K562 (cell line): Measurements from ENCODE around the gene BTRC. TPM values are rescaled to one million over a fixed set of nuclear protein-coding genes. Genes with fewer than 3 reads are reported as not detected.

Experiments used
- ATAC-seq: fragments of 200-7000 bp; cut with Tn5 transposase; 3 replicates; pipeline ENCODE4 v1.9.1; 2020; ENCODE audit warnings: moderate library complexity
- BruUV-seq: library from RNA; stranded (reverse); fragments of 400-500 nt; replicated peaks from 2 replicates; lab custom pipeline; 2021; lab: Mats Ljungman, UMichigan
- CTCF ChIA-PET: fragments of 300-600 bp; formaldehyde crosslinking; extraction: SDS; loops from one replicate; lab custom pipeline; 2021; ENCODE audit warnings: low intra/inter-chr PET ratio; lab: Yijun Ruan, JAX
- POLR2A ChIA-PET: fragments of 300-600, 350-650 bp; sonication (Branson Sonifier 250); formaldehyde crosslinking; extraction: SDS; loops from one replicate; lab custom pipeline; 2021; ENCODE audit warnings: antibody characterized with exemption, inconsistent platforms; lab: Yijun Ruan, JAX
- DNase-seq, 4 experiments: peaks; one replicate each; pipeline versions ENCODE4 v3.0.0 to v3.0.0-alpha.2; 2011 to 2018; ENCODE audit warnings: low spot score in 3 of 4, mixed read lengths in 3 of 4; ENCODE audit errors: extremely low read depth in 1 of 4
- FAIRE-seq: peaks from 2 replicates; lab custom pipeline; 2011; peaks lifted over from hg19 to GRCh38; lab: Jason Lieb, UNC
- H2AFZ ChIP-seq: 2 replicates; pipeline ENCODE4 v1.6.0; 2011; ENCODE audit warnings: low read depth, low read length, control low read depth, inconsistent platforms
- H3K27ac ChIP-seq: fragments of 200-600 bp; 3 replicates; pipeline ENCODE4 v1.8.0; 2011; ENCODE audit warnings: low read depth, mild to moderate bottlenecking, control low read depth, inconsistent platforms, low read length, moderate library complexity, mixed read lengths; ENCODE audit errors: extremely low read depth
- H3K27me3 ChIP-seq, 2 experiments: fragments of 300-600 bp in 1 of 2; 2 replicates in 1 of 2; 3 replicates in 1 of 2; pipeline versions ENCODE4 v1.6.0 to v1.8.0; 2011; ENCODE audit warnings: inconsistent platforms in 2 of 2, low read length in 2 of 2, mild to moderate bottlenecking in 1 of 2, mixed read lengths in 1 of 2, moderate library complexity in 1 of 2; ENCODE audit not compliant: control insufficient read depth in 2 of 2, insufficient read depth in 2 of 2
- H3K36me3 ChIP-seq: fragments of 300-600 bp; 3 replicates; pipeline ENCODE4 v1.8.0; 2011; ENCODE audit warnings: mild to moderate bottlenecking, low read length, inconsistent platforms; ENCODE audit not compliant: control insufficient read depth, insufficient read depth
- H3K4me1 ChIP-seq, 2 experiments: fragments of 200-600 bp in 1 of 2; replicated peaks in 1 of 2; 2 replicates in 1 of 2; 3 replicates in 1 of 2; pipeline versions ENCODE4 v1.5.1 to v1.8.0; 2011; ENCODE audit warnings: inconsistent platforms in 2 of 2, low read length in 2 of 2, mild to moderate bottlenecking in 1 of 2, mixed read lengths in 1 of 2, moderate library complexity in 1 of 2; ENCODE audit not compliant: control insufficient read depth in 2 of 2, insufficient read depth in 2 of 2
- H3K4me2 ChIP-seq: 2 replicates; pipeline ENCODE4 v1.6.1; 2011; ENCODE audit warnings: low read length, control low read depth, inconsistent platforms, mixed read lengths; ENCODE audit not compliant: insufficient read depth
- H3K4me3 ChIP-seq: fragments of 200-600 bp; sonication (generic), shearing (Covaris generic); 2 replicates; pipeline ENCODE4 v1.5.1; 2016; ENCODE audit warnings: control low read depth, inconsistent platforms
- H3K79me2 ChIP-seq: fragments of 200-600 bp; 3 replicates; pipeline ENCODE4 v1.8.0; 2011; ENCODE audit warnings: low read length, inconsistent platforms; ENCODE audit not compliant: control insufficient read depth, insufficient read depth
- H3K9ac ChIP-seq, 2 experiments: 2 replicates each; pipeline versions ENCODE4 v1.6.0 to v1.6.1; 2011; ENCODE audit warnings: low read depth in 2 of 2, low read length in 2 of 2, control low read depth in 1 of 2, inconsistent platforms in 1 of 2, mild to moderate bottlenecking in 1 of 2, mixed read lengths in 1 of 2; ENCODE audit not compliant: insufficient read depth in 1 of 2
- H3K9me1 ChIP-seq: one replicate; pipeline ENCODE4 v1.6.0; 2011; ENCODE audit warnings: inconsistent platforms, mild to moderate bottlenecking, low read length, moderate library complexity; ENCODE audit not compliant: control insufficient read depth, insufficient read depth
- H3K9me3 ChIP-seq: replicated peaks from 2 replicates; pipeline ENCODE4 v1.5.1; 2011; ENCODE audit warnings: low read depth, low read length, inconsistent platforms; ENCODE audit not compliant: control insufficient read depth, insufficient read depth
- H4K20me1 ChIP-seq: replicated peaks from 2 replicates; pipeline ENCODE4 v1.6.1; 2011; ENCODE audit warnings: low read length, inconsistent platforms, mixed read lengths; ENCODE audit not compliant: control insufficient read depth, insufficient read depth
- GABPB1 ChIP-seq: sonication (generic); formaldehyde crosslinking; IDR thresholded peaks from 2 replicates; pipeline ENCODE4 v1.8.0; 2022; ENCODE audit warnings: mild to moderate bottlenecking, missing genetic modification reagents
- HOXB6 ChIP-seq: fragments of 250-450 bp; sonication (Bioruptor Pico); IDR thresholded peaks from 2 replicates; pipeline ENCODE4 v1.5.1; 2022; ENCODE audit warnings: mild to moderate bottlenecking, borderline replicate concordance
- PML ChIP-seq: IDR thresholded peaks from 2 replicates; pipeline ENCODE4 v1.6.1; 2012; ENCODE audit warnings: low read length, inconsistent platforms
- PPARD ChIP-seq: fragments of 250-450 bp; sonication (Bioruptor Pico); IDR thresholded peaks from 2 replicates; pipeline ENCODE4 v1.8.0; 2022; ENCODE audit warnings: inconsistent platforms, mild to moderate bottlenecking, moderate library complexity
- PURB ChIP-seq: sonication (generic); formaldehyde crosslinking; IDR thresholded peaks from 2 replicates; pipeline ENCODE4 v1.9.0; 2021; ENCODE audit warnings: low read depth, mild to moderate bottlenecking, missing genetic modification reagents
- RBM39 ChIP-seq: fragments of 200-400 bp; formaldehyde crosslinking; optimal IDR thresholded peaks from 2 replicates; pipeline ENCODE3; 2018; ENCODE audit warnings: low read depth, low read length
- SREBF1 ChIP-seq: fragments of 150-350 bp; IDR thresholded peaks from 2 replicates; pipeline ENCODE4 v1.6.1; 2014; ENCODE audit warnings: antibody characterized with exemption, low read depth, low read length, borderline replicate concordance
- XRCC4 ChIP-seq: IDR thresholded peaks from one replicate; pipeline ENCODE4 v1.6.1; 2011; ENCODE audit not compliant: insufficient read depth, insufficient read length; ENCODE audit errors: extremely low read depth
- ZKSCAN3 ChIP-seq: fragments of 250-450 bp; sonication (Bioruptor Pico); IDR thresholded peaks from 2 replicates; pipeline ENCODE4 v1.4.0; 2020
- ZNF644 ChIP-seq: fragments of 200-800 bp; sonication (Bioruptor generic); IDR thresholded peaks from 2 replicates; pipeline ENCODE4 v1.6.1; 2016; ENCODE audit warnings: low read depth, missing genetic modification characterization, missing compliant biosample characterization
- WGBS: fragments of 100-300 bp; shearing (Covaris generic); methylation state at CpG from one replicate; pipeline ENCODE4 v1.1.6; 2016; ENCODE audit warnings: low coverage, mixed read lengths; ENCODE audit not compliant: insufficient coverage; ENCODE audit errors: missing lambda C conversion rate; 5-methylcytosine and 5-hydroxymethylcytosine counted together
- in situ Hi-C: fragments of 300-500 bp; cut with MboI; formaldehyde crosslinking; loops from 4 replicates; pipeline ENCODE4 v1.15.0; 2018; ENCODE audit warnings: inconsistent platforms, mixed read lengths
- intact Hi-C: fragments of 100-400 bp; cut with micrococcal nuclease; formaldehyde crosslinking; loops from 2 replicates; pipeline ENCODE4 v1.14.2; 2022
- polyA plus RNA-seq, 8 experiments: library from polyadenylated mRNA; depleted of rRNA in 4 of 8; stranded (reverse) in 5 of 8; unstranded in 3 of 8; fragments of >200 nt; fragmentation: Nextera tagmentation in 2 of 8; fragmentation: Illumina TruSeq in 1 of 8; extraction: Ambion mirVana in 2 of 8; extraction: Trizol in 1 of 8; gene quantifications; 2 replicates each; pipeline versions ENCODE4 v1.2.1 to v1.2.3, GENCODE V29; 2011 to 2014; ENCODE audit warnings: inconsistent platforms in 1 of 8, missing spikeins in 1 of 8
- total RNA-seq, 7 experiments: library from RNA; depleted of rRNA in 6 of 7; stranded (reverse); fragments of >200 nt in 6 of 7; fragmentation: Illumina TruSeq in 2 of 7; extraction: Trizol in 2 of 7; gene quantifications; 2 replicates each; pipeline versions ENCODE4 v1.2.1 to v1.2.3, GENCODE V29; 2011 to 2021; ENCODE audit warnings: low replicate concordance in 1 of 7
- TF ChIP-seq, protein P1 (sequence below): sonication (generic); formaldehyde crosslinking; IDR thresholded peaks from 2 replicates; pipeline ENCODE4 v1.8.0; 2022; ENCODE audit warnings: mild to moderate bottlenecking, missing genetic modification reagents
- TF ChIP-seq, protein P2 (sequence below), 2 experiments: fragments of 450-650 bp in 1 of 2; sonication (generic) in 1 of 2; formaldehyde crosslinking; conservative IDR thresholded peaks; 2 replicates each; pipeline versions ENCODE4 v1.4.0 to v1.8.1; 2020 to 2022; ENCODE audit warnings: mild to moderate bottlenecking in 1 of 2, missing genetic modification reagents in 1 of 2
- TF ChIP-seq, protein P3 (sequence below): fragments of 250-450 bp; sonication (Bioruptor Pico); IDR thresholded peaks from 2 replicates; pipeline ENCODE4 v1.5.0; 2020; ENCODE audit warnings: mild to moderate bottlenecking, borderline replicate concordance

The BTRC gene
- total and polyA plus RNA-seq, 9 of the 15 experiments (the other 6 are each of a cell fraction or from before 2014, with no cell fraction given) = 1.6 to 15.4 (median 7.0) TPM

DNA sequence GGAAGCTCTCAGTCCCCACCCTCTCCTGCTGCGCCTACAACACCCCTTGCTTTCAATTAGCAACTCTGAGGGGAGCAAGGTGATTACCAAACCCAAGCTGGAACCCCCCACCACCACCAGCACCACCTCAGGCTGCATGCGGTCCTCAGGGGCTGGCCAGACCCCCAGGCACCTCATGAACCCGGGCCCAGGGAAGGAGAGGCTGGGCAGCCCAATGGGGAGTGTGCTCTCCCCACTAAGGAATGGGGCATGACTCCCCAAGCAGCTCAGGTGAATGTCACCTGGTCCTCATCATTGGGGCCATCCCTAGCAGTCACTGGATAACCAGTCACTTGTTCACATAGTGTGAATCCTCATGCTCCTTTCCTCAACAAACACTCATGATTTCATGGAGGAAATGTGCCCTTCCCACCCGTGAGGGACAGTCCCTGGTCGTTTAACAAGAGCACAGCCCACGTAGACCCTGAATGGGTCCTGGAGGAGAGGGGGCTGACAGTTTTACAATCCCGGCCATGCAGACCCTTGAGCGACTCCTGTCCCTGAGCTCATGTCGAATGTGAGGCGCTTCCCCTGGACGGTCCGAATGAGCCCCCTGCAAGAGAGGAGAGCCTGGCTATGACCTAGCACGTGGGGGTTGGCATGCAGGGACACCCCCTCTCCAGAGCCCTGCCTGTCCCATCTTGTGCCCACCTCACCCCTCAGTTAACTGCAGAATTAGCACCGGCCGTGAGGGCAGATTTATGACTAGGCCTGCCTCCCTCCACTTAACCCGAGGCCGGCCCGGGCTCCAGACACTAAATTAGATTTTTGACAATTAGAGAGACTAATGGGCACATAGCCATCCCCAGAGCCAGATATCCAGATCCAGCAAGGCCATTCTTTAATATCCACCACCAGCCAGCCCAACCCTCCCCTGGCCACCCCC lies 205.0 kb downstream of the BTRC start:
- Histone ChIP-seq H3K27me3 (no peaks in the 10 kb centered on the region), H3K27ac (no peak overlapping the region), H4K20me1 (no peaks in the 10 kb centered on the region), H3K4me2 (no peak overlapping the region), H3K9ac (0 out of 4 replicates have a peak overlapping the region, but pooled peaks of 1 of the 2 experiments have one; percentile 45), H3K36me3 (no peaks in the 10 kb centered on the region), H3K4me1 (peaks cover 0 to 9% of the 10 kb centered on the region in 2 experiments; a peak in 2 of 5 replicates), H3K9me1 (no peaks in the 10 kb centered on the region), H2AFZ (no peak overlapping the region), H3K79me2 (no peaks in the 10 kb centered on the region), H3K9me3 (no peaks in the 10 kb centered on the region), H3K4me3 (no peak overlapping the region)
- BruUV-seq = no TSS peak
- POLR2A ChIA-PET = interaction anchor here (0.6 kb wide), 2 partner anchors 253 to 314 kb away, joined by 3 read pairs; no protein-coding TSS in a partner anchor
- no peak for DNase-seq
- 72% methylated on average over 8 of the region's 18 CpGs for WGBS
- CTCF ChIA-PET = no interaction called here
- no peak for FAIRE-seq
- in situ Hi-C loops (no loop called here), intact Hi-C loops (no loop called here)
- no peak for ATAC-seq
- TF ChIP-seq PML = no peak
- no peak for TF ChIP-seq SREBF1
- no peak for TF ChIP-seq XRCC4
- TF ChIP-seq ZNF644 = no peak
- no peak for TF ChIP-seq ZKSCAN3 (CRISPR knock-in tag)
- TF ChIP-seq, protein P1, sequence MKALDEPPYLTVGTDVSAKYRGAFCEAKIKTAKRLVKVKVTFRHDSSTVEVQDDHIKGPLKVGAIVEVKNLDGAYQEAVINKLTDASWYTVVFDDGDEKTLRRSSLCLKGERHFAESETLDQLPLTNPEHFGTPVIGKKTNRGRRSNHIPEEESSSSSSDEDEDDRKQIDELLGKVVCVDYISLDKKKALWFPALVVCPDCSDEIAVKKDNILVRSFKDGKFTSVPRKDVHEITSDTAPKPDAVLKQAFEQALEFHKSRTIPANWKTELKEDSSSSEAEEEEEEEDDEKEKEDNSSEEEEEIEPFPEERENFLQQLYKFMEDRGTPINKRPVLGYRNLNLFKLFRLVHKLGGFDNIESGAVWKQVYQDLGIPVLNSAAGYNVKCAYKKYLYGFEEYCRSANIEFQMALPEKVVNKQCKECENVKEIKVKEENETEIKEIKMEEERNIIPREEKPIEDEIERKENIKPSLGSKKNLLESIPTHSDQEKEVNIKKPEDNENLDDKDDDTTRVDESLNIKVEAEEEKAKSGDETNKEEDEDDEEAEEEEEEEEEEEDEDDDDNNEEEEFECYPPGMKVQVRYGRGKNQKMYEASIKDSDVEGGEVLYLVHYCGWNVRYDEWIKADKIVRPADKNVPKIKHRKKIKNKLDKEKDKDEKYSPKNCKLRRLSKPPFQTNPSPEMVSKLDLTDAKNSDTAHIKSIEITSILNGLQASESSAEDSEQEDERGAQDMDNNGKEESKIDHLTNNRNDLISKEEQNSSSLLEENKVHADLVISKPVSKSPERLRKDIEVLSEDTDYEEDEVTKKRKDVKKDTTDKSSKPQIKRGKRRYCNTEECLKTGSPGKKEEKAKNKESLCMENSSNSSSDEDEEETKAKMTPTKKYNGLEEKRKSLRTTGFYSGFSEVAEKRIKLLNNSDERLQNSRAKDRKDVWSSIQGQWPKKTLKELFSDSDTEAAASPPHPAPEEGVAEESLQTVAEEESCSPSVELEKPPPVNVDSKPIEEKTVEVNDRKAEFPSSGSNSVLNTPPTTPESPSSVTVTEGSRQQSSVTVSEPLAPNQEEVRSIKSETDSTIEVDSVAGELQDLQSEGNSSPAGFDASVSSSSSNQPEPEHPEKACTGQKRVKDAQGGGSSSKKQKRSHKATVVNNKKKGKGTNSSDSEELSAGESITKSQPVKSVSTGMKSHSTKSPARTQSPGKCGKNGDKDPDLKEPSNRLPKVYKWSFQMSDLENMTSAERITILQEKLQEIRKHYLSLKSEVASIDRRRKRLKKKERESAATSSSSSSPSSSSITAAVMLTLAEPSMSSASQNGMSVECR (CRISPR knock-in tag) = no peak
- TF ChIP-seq GABPB1 = no peak
- no peak for TF ChIP-seq RBM39
- TF ChIP-seq, protein P2, sequence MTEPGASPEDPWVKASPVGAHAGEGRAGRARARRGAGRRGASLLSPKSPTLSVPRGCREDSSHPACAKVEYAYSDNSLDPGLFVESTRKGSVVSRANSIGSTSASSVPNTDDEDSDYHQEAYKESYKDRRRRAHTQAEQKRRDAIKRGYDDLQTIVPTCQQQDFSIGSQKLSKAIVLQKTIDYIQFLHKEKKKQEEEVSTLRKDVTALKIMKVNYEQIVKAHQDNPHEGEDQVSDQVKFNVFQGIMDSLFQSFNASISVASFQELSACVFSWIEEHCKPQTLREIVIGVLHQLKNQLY (CRISPR knock-in tag; conservative IDR thresholded peaks at IDR 0.05) = no peak
- TF ChIP-seq PPARD = no peak
- TF ChIP-seq PURB = no peak
- TF ChIP-seq, protein P3, sequence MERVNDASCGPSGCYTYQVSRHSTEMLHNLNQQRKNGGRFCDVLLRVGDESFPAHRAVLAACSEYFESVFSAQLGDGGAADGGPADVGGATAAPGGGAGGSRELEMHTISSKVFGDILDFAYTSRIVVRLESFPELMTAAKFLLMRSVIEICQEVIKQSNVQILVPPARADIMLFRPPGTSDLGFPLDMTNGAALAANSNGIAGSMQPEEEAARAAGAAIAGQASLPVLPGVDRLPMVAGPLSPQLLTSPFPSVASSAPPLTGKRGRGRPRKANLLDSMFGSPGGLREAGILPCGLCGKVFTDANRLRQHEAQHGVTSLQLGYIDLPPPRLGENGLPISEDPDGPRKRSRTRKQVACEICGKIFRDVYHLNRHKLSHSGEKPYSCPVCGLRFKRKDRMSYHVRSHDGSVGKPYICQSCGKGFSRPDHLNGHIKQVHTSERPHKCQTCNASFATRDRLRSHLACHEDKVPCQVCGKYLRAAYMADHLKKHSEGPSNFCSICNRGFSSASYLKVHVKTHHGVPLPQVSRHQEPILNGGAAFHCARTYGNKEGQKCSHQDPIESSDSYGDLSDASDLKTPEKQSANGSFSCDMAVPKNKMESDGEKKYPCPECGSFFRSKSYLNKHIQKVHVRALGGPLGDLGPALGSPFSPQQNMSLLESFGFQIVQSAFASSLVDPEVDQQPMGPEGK = no peak
- no peak for TF ChIP-seq HOXB6 (CRISPR knock-in tag)
